T-helper 17 cell (primary cell): ENCODE measurements around the gene MVK. TPM values are rescaled to one million over a fixed set of nuclear protein-coding genes. Genes with fewer than 3 reads are reported as not detected.

Experiments used
- ATAC-seq: fragments of 150-1000 bp; cut with Tn5 transposase; 2 replicates; pipeline ENCODE4 v1.10.0; 2021; ENCODE audit warnings: mild to moderate bottlenecking, moderate library complexity
- DNase-seq, 3 donors: peaks; one replicate each; pipeline versions ENCODE4 v3.0.0 to v3.0.0-alpha.2; 2020 to 2021
- H3K9me3 ChIP-seq: one replicate; pipeline ENCODE4 v1.7.0; 2013; ENCODE audit warnings: low read length, mild to moderate bottlenecking; ENCODE audit not compliant: control insufficient read depth, poor library complexity, severe bottlenecking
- H3K27ac Mint-ChIP-seq: one replicate; pipeline ENCODE4 v1.8.0; 2022; ENCODE audit warnings: mild to moderate bottlenecking, moderate library complexity, mixed read lengths
- H3K27me3 Mint-ChIP-seq: one replicate; pipeline ENCODE4 v1.8.0; 2022; ENCODE audit warnings: mixed read lengths
- H3K36me3 Mint-ChIP-seq: one replicate; pipeline ENCODE4 v1.8.0; 2022; ENCODE audit warnings: low read depth, mixed read lengths
- H3K4me1 Mint-ChIP-seq: one replicate; pipeline ENCODE4 v1.8.0; 2022; ENCODE audit warnings: mild to moderate bottlenecking, mixed read lengths
- H3K4me3 Mint-ChIP-seq: one replicate; pipeline ENCODE4 v1.8.0; 2022; ENCODE audit warnings: mild to moderate bottlenecking, moderate library complexity, mixed read lengths
- total RNA-seq, 4 donors: library from RNA in 2 of 4; stranded (reverse) in 2 of 4; gene quantifications; one replicate each; pipeline ENCODE4 v1.2.3 and lab custom pipeline; 2022 to 2026

Gene MVK
- total RNA-seq (10 to 100 TPM; 10.8 to 14.8 TPM), total RNA-seq (lab: John Stamatoyannopoulos, UW) (14.7 to 22.9 reads per million in 2 donors)

- DNase-seq = peak; percentile 90 to 97 (median 95)
- peak; percentile 94 for ATAC-seq
- peaks cover 2% of the 10 kb centered on the region for H3K36me3 Mint-ChIP-seq
- peak within 1 kb of the TSS; percentile 95 for H3K4me3 Mint-ChIP-seq
- peaks cover 22% of the 10 kb centered on the region for H3K4me1 Mint-ChIP-seq
- no peaks in the 10 kb centered on the region for H3K27me3 Mint-ChIP-seq
- H3K9me3 ChIP-seq = no peaks in the 10 kb centered on the region
- peak within 1 kb of the TSS; percentile 96 for H3K27ac Mint-ChIP-seq
These were observed at the start of gene MVK, which contains the start of gene MMAB for GRCh38 chr12:109573029-109573913. Gene MVK (plus strand): TSS chr12:109573794. CDS start chr12:109574823, 1,029 bp downstream. Gene MMAB (minus strand): TSS chr12:109573504. CDS start chr12:109573480, 24 bp downstream.

DNA sequence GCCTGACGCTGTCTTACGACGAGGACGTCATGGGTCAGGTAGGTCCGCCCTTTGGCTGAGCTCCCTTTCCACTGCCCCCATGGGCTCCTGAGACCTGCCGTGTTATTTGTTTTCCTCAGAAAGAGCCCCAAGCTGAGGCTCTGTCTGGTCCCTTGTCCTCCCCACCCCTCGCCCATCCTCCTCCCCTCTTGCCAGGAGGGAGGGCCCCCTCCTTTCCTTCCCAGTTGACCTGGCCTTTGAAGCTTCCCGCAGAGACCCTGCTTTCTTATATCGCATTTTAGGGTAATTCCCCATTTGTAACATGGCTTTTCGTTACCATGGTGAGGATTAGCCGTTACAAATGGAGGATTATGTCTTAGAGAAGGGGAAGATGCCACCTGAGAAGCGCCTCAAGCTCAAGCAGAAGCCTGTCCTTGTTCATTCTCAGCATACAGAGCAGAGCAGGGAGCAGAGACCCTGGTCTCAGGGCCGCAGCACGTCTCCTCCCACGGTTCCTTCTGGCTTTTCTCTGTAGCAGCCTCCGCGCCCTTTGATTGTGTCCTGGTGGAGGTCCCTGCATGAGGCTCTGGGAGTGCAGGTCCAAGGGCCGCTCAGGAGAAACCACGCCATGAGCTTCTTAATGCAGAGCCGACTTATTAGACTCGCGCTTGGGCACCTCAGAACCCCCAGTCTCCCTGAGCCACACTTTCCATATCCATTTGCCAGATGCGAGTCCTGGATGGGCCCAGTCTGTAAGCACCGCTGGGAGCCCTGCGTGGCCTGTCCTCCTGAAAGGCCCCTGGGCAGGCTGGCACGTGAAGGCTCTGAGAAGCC lies 48.9 kb upstream of the MVK start:
- H3K4me3 Mint-ChIP-seq = no peak overlapping the region
- DNase-seq (no peak), ATAC-seq (no peak)
- peaks cover 7% of the 10 kb centered on the region for H3K36me3 Mint-ChIP-seq
- H3K27ac Mint-ChIP-seq = no peak overlapping the region
- no peaks in the 10 kb centered on the region for H3K9me3 ChIP-seq
- H3K27me3 Mint-ChIP-seq = no peaks in the 10 kb centered on the region
- no peaks in the 10 kb centered on the region for H3K4me1 Mint-ChIP-seq

DNA sequence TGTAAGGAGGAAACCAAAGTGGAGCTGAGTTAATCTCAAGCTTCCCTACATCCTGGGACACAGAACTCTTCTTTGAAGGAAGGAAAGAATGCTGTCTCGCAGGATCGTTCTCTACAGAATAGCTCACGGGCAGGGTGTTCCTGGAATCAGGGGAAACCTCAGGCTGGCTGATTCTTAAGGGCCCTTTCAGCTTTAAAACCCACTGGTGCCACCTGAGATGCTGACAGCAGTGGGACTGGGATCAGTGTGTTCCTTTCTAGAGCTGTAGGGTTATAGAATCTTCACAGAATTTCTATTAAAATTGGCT lies 48.4 kb upstream of the MVK start:
- no peaks in the 10 kb centered on the region for H3K27me3 Mint-ChIP-seq
- no peak overlapping the region for H3K4me3 Mint-ChIP-seq
- DNase-seq (no peak), ATAC-seq (no peak)
- no peak overlapping the region for H3K27ac Mint-ChIP-seq
- H3K9me3 ChIP-seq = no peaks in the 10 kb centered on the region
- no peaks in the 10 kb centered on the region for H3K4me1 Mint-ChIP-seq
- peaks cover 7% of the 10 kb centered on the region for H3K36me3 Mint-ChIP-seq

GRCh38 chr12:109527489-109528123 lies 46.0 kb upstream of the MVK start:
- no peak for ATAC-seq
- H3K27ac Mint-ChIP-seq = no peak overlapping the region

GRCh38 chr12:109529691-109530640 lies 43.6 kb upstream of the MVK start:
- no peaks in the 10 kb centered on the region for H3K27me3 Mint-ChIP-seq
- peaks cover 3% of the 10 kb centered on the region for H3K36me3 Mint-ChIP-seq

More at GRCh38 chr12:109527489-109528123, 46.0 kb upstream of the MVK start:
- no peaks in the 10 kb centered on the region for H3K9me3 ChIP-seq
- Mint-ChIP-seq H3K4me1 (no peaks in the 10 kb centered on the region), H3K36me3 (peaks cover 7% of the 10 kb centered on the region), H3K27me3 (no peaks in the 10 kb centered on the region), H3K4me3 (no peak overlapping the region)
- DNase-seq = no peak

DNA sequence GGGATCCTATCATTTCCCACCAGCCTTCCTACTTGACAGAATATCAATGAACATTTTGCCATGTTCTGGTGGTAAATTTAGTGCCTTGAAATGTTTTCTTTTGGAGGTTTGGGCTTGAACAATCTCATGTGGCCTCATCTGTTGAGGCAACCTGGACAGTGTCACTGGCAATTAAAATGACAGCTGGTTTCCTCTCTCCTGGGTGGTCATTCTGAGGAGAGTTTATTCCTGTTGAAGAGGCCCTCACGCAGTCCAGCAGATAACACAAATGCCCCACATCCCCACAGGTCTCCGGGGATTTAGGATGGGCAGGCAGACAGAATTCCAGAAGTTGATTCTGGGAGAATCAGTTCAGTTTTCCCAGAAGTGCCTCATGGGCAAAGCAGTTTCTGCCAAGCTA lies 42.2 kb upstream of the MVK start:
- Mint-ChIP-seq H3K36me3 (no peaks in the 10 kb centered on the region), H3K4me3 (no peak overlapping the region), H3K27me3 (no peaks in the 10 kb centered on the region), H3K4me1 (peaks cover 2% of the 10 kb centered on the region), H3K27ac (no peak overlapping the region)
- DNase-seq (no peak), ATAC-seq (no peak)
- no peaks in the 10 kb centered on the region for H3K9me3 ChIP-seq

More at GRCh38 chr12:109529691-109530640, 43.6 kb upstream of the MVK start:
- Mint-ChIP-seq H3K27ac (no peak overlapping the region), H3K4me3 (no peak overlapping the region), H3K4me1 (peaks cover 2% of the 10 kb centered on the region)
- ATAC-seq (no peak), DNase-seq (no peak)
- no peaks in the 10 kb centered on the region for H3K9me3 ChIP-seq

DNA sequence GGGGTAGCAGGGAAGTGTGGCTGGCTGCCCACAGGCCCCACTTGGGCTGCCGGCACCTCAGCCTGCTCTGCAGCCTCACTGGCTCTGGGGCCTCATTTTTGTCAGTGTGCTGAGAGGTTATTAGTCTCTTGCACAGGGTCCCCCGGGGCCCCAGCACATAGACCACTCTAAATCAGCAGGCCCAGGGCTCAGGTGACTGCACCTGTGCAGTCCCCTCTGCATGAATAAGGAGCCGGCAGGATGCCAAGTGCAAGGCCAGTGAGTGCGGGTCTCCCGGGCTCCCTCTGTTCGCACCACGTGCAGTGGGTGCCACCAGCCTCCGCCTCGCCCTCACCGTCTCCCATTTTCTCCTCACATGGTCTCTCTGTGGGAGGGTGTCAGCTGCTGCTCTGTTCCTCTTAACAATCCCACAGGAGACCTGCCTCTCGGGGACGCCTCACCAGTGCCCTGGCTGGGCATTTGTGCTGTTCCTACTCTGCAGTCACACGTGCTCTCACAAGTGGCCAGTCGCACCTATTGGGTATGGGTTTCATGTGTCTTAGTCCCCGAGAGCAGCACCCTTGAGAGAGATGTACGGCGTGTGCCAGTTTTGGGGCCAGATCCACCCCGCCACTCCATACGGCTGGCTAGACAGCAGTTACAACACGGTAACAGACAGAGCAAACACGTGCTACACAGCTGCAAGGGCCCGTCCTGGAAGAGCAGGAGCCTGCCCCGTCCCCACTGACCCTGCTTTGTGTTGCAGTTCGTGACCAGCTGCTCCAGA lies 40.7 kb upstream of the MVK start:
- ATAC-seq (no peak), DNase-seq (no peak)
- H3K4me1 Mint-ChIP-seq = peaks cover 2% of the 10 kb centered on the region
- H3K9me3 ChIP-seq = no peaks in the 10 kb centered on the region
- H3K27me3 Mint-ChIP-seq = no peaks in the 10 kb centered on the region
- no peak overlapping the region for H3K4me3 Mint-ChIP-seq
- no peak overlapping the region for H3K27ac Mint-ChIP-seq
- no peaks in the 10 kb centered on the region for H3K36me3 Mint-ChIP-seq

DNA sequence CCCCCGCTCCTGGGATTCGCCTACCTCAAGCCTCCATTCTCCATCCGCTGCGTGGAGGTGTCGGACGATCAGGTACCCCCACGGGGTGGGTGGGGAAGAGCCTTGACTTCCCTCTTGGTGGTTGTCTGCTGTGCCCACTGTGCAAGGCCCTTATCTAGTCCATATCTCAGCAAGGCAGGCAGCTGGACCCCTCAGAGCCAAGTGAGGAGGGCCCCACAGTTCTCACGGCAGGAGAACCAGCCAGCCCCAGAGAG lies 40.2 kb upstream of the MVK start:
- no peak overlapping the region for H3K27ac Mint-ChIP-seq
- no peaks in the 10 kb centered on the region for H3K36me3 Mint-ChIP-seq
- DNase-seq (no peak), ATAC-seq (no peak)
- H3K4me1 Mint-ChIP-seq = peaks cover 2% of the 10 kb centered on the region
- H3K27me3 Mint-ChIP-seq = no peaks in the 10 kb centered on the region
- no peak overlapping the region for H3K4me3 Mint-ChIP-seq
- H3K9me3 ChIP-seq = no peaks in the 10 kb centered on the region

DNA sequence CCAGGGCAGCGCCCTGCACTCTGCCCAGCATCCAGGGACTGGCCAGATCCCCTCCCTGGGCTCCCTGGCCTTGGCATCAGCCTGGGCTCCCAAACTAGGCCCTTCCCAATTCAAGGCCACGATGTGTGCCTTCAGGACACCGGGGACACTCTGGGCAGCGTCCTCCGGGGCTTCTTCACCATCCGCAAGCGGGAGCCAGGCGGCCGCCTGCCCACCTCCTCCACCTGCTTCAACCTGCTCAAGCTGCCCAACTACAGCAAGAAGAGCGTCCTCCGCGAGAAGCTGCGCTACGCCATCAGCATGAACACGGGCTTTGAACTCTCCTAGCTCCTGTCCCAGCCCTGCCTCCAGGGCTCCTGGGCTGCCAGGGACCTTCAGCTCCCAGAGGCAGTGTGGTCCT lies 39.1 kb upstream of the MVK start:
- no peak overlapping the region for H3K27ac Mint-ChIP-seq
- ATAC-seq = no peak
- H3K4me3 Mint-ChIP-seq = no peak overlapping the region
- no peaks in the 10 kb centered on the region for H3K9me3 ChIP-seq
- DNase-seq = no peak
- no peaks in the 10 kb centered on the region for H3K27me3 Mint-ChIP-seq
- no peaks in the 10 kb centered on the region for H3K36me3 Mint-ChIP-seq
- peaks cover 2% of the 10 kb centered on the region for H3K4me1 Mint-ChIP-seq

GRCh38 chr12:109535231-109535862 lies 38.2 kb upstream of the MVK start:
- no peak overlapping the region for H3K27ac Mint-ChIP-seq

GRCh38 chr12:109535863-109536250 lies 37.7 kb upstream of the MVK start:
- H3K4me1 Mint-ChIP-seq = peaks cover 2% of the 10 kb centered on the region
- no peaks in the 10 kb centered on the region for H3K27me3 Mint-ChIP-seq
- DNase-seq = no peak
- H3K36me3 Mint-ChIP-seq = no peaks in the 10 kb centered on the region
- no peak for ATAC-seq
- no peak overlapping the region for H3K4me3 Mint-ChIP-seq
- H3K9me3 ChIP-seq = no peaks in the 10 kb centered on the region
- H3K27ac Mint-ChIP-seq = no peak overlapping the region

More at GRCh38 chr12:109535231-109535862, 38.2 kb upstream of the MVK start:
- no peak overlapping the region for H3K4me3 Mint-ChIP-seq
- H3K36me3 Mint-ChIP-seq = no peaks in the 10 kb centered on the region
- no peaks in the 10 kb centered on the region for H3K9me3 ChIP-seq
- DNase-seq (no peak), ATAC-seq (no peak)
- H3K27me3 Mint-ChIP-seq = no peaks in the 10 kb centered on the region
- peaks cover 2% of the 10 kb centered on the region for H3K4me1 Mint-ChIP-seq

- ATAC-seq (no peak), DNase-seq (no peak)
These were observed 36.5 kb upstream of the MVK start for GRCh38 chr12:109537136-109537535.

More at GRCh38 chr12:109537136-109537535, 36.5 kb upstream of the MVK start:
- Mint-ChIP-seq H3K27ac (no peak overlapping the region), H3K4me1 (peaks cover 2% of the 10 kb centered on the region), H3K36me3 (no peaks in the 10 kb centered on the region), H3K4me3 (no peak overlapping the region), H3K27me3 (no peaks in the 10 kb centered on the region)
- no peaks in the 10 kb centered on the region for H3K9me3 ChIP-seq
